ENCODE results near the gene UBB.

DNA sequence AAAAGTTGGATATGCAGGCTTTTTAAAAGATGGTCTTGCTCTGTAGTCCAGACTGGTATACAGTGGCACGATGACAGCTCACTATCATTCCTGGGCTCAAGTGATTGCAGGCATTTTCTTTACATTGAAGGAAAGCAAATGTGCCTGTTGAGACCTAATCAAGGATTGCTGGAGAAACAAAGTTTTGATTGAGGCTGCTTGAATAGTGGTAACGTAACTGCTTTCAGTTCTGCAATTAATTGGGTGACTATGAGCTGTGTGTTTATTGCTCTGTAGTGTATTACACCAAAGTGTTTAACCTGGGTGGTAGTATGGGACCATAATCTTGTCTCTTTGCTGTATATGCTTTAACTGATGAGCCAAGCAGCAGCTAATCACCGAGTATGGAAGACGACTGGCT lies 2.3 kb downstream of the UBB start:
- no peak for TF ChIP-seq ZNF274 (IDR thresholded peaks at IDR 0.05; ENCODE audit: low read depth, low read length)
- no peak for TF ChIP-seq YY1 (IDR thresholded peaks at IDR 0.05; ENCODE audit: insufficient read depth, insufficient read length)
- TF ChIP-seq SUZ12 (IDR thresholded peaks at IDR 0.05; ENCODE audit: extremely low read depth, insufficient read depth, insufficient read length) = no peak
